NT2/D1 (cell line): Measurements from ENCODE around the gene SCAPER.

Source experiments
- SUZ12 ChIP-seq: IDR thresholded peaks from 2 replicates; pipeline ENCODE4 v1.6.1; 2011; ENCODE audit not compliant: insufficient read length, insufficient read depth; ENCODE audit errors: extremely low read depth
- YY1 ChIP-seq: IDR thresholded peaks from 2 replicates; pipeline ENCODE4 v1.6.1; 2011; ENCODE audit not compliant: insufficient read length, insufficient read depth
- ZNF274 ChIP-seq: IDR thresholded peaks from 2 replicates; pipeline ENCODE4 v1.6.1; 2011; ENCODE audit warnings: mild to moderate bottlenecking, low read depth, low read length

- TF ChIP-seq YY1: no peak
- no peak for TF ChIP-seq ZNF274
- TF ChIP-seq SUZ12: no peak
Measured at GRCh38 chr15:76625267-76625666, 279.9 kb downstream of the SCAPER start.
